Uterus (tissue), 2 donors: ENCODE results near the gene PPP1R27.
A peak's percentile ranks its signal among the peaks of the same experiment; 100 is the strongest.

Source experiments
- POLR2A ChIP-seq, 2 donors: fragments of 450-650 bp; IDR thresholded peaks; one replicate each; pipeline ENCODE4 v1.6.1; 2016; ENCODE audit warnings: antibody characterized with exemption in 2 of 2, mild to moderate bottlenecking in 1 of 2, moderate library complexity in 1 of 2
- TF ChIP-seq, protein P1 (sequence below), 4 experiments: fragments of 200-600 bp in 2 of 4; fragments of 450-650 bp in 2 of 4; sonication (generic) in 2 of 4; IDR thresholded peaks; one replicate each; pipeline ENCODE4 v1.5.1; 2016 to 2019; ENCODE audit warnings: antibody characterized with exemption in 4 of 4, mild to moderate bottlenecking in 2 of 4, moderate library complexity in 1 of 4

GRCh38 chr17:81869221-81870130 lies 34.6 kb upstream of the PPP1R27 start:
- no peak for TF ChIP-seq POLR2A (IDR thresholded peaks at IDR 0.05)
- TF ChIP-seq, protein P1, sequence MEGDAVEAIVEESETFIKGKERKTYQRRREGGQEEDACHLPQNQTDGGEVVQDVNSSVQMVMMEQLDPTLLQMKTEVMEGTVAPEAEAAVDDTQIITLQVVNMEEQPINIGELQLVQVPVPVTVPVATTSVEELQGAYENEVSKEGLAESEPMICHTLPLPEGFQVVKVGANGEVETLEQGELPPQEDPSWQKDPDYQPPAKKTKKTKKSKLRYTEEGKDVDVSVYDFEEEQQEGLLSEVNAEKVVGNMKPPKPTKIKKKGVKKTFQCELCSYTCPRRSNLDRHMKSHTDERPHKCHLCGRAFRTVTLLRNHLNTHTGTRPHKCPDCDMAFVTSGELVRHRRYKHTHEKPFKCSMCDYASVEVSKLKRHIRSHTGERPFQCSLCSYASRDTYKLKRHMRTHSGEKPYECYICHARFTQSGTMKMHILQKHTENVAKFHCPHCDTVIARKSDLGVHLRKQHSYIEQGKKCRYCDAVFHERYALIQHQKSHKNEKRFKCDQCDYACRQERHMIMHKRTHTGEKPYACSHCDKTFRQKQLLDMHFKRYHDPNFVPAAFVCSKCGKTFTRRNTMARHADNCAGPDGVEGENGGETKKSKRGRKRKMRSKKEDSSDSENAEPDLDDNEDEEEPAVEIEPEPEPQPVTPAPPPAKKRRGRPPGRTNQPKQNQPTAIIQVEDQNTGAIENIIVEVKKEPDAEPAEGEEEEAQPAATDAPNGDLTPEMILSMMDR (IDR thresholded peaks at IDR 0.05), result peak; percentile 61 to 94 (median 74)
